Diencephalon (tissue), 1 donor: ENCODE data around the gene SLC38A11. TPM values are rescaled to one million over a fixed set of nuclear protein-coding genes. Genes with fewer than 3 reads are reported as not detected.

ENCODE experiments used
- small RNA-seq: library from RNA; depleted of rRNA; stranded (forward); fragments of <200 nt; gene quantifications from one replicate; pipeline ENCODE3, GENCODE V24; 2014
- total RNA-seq: library from RNA; depleted of rRNA; stranded (reverse); fragments of >200 nt; gene quantifications from one replicate; pipeline ENCODE4 v1.2.3, GENCODE V29; 2014

SLC38A11 gene
- 4.4 TPM for total RNA-seq

DNA sequence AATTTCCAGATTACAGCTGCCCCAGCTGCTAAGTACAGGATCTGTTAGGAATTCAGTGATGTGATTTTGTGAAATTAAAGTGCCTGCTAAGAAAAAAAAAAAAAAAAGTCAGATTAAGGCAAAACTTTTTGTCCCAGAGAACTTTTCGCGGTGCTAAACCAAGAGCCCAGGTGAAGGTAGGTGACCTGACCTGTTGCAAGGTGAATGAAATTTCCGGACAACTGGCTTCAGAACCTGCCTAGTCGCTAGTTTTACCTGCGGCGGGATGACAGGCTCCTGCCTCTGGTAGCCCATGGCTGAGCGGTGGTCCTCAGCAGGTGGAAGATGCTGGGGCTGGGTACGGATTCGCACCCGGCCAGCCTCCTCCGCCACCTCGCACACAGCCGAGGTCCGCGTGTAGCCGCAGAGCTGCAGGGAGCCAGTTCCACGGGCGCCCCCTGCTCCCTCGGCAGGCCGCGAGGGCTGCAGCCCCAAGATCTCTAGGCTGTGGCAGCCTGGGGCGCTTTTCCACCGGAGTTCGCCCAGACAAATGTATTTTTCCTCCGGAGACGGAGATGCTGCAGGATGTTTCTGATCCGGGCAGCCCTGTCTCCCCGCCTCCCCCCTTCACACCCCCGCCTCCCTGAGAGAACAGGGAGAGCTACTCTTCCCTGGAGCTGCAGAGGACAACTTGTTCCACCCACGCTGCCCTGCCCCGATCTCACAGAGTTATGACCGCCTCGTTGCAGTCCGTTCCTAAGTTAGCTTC lies at the start of gene SLC38A11:
Gene SLC38A11, minus strand, starts transcription at position 572 of the 748 bp plus-strand sequence. Its CDS starts 278 bp downstream, at position 294.

Small RNA genes lying within 50 kb of the gene (small RNA-seq; reads per million reads assigned to genes)
- gene RNA5SP110, result not detected
- gene RNA5SP111, result 0.08 reads per million

Other genes with a start within 250 kb of the SLC38A11 start
- gene COBLL1, start 113.7 kb downstream of the SLC38A11 start, total RNA-seq, result 13.1 TPM
- gene SCN3A, start 248.5 kb upstream of the SLC38A11 start, total RNA-seq, result 197 TPM